SK-N-SH (cell line): Measurements from ENCODE around the gene GABARAPL2. TPM values are rescaled to one million over a fixed set of nuclear protein-coding genes. Genes with fewer than 3 reads are reported as not detected.
A peak's percentile ranks its signal among the peaks of the same experiment; 100 is the strongest.

Source experiments
- EP300 ChIP-seq, 2 experiments: IDR thresholded peaks; 2 replicates each; pipeline versions ENCODE4 v1.4.0 to v1.6.1; 2012; ENCODE audit warnings: borderline replicate concordance in 1 of 2, low read depth in 1 of 2, low read length in 1 of 2
- GABPA ChIP-seq: IDR thresholded peaks from 2 replicates; pipeline ENCODE4 v1.4.0; 2012; ENCODE audit warnings: low read depth, mild to moderate bottlenecking
- JUND ChIP-seq: IDR thresholded peaks from 2 replicates; pipeline ENCODE4 v1.4.0; 2012
- MEF2A ChIP-seq: IDR thresholded peaks from 2 replicates; pipeline ENCODE4 v1.4.0; 2012; ENCODE audit warnings: low read depth, borderline replicate concordance
- MXI1 ChIP-seq: IDR thresholded peaks from 2 replicates; pipeline ENCODE4 v1.6.1; 2012; ENCODE audit warnings: mild to moderate bottlenecking, low read depth, low read length, improper control_type of control experiment
- PBX3 ChIP-seq: IDR thresholded peaks from 2 replicates; pipeline ENCODE4; 2012
- REST ChIP-seq: IDR thresholded peaks from 2 replicates; pipeline ENCODE4 v1.6.1; 2012; ENCODE audit warnings: mild to moderate bottlenecking, low read depth, low read length, moderate library complexity
- RFX5 ChIP-seq: IDR thresholded peaks from 2 replicates; pipeline ENCODE4 v1.6.1; 2012; ENCODE audit warnings: mild to moderate bottlenecking, improper control_type of control experiment, low read length
- RXRA ChIP-seq: IDR thresholded peaks from 2 replicates; pipeline ENCODE4 v1.4.0; 2012; ENCODE audit warnings: low read depth, mild to moderate bottlenecking, borderline replicate concordance
- SIN3A ChIP-seq: IDR thresholded peaks from 2 replicates; pipeline ENCODE4 v1.6.1; 2012; ENCODE audit warnings: low read depth, mild to moderate bottlenecking, low read length, moderate library complexity, borderline replicate concordance
- SMC3 ChIP-seq: IDR thresholded peaks from 2 replicates; pipeline ENCODE4 v1.6.1; 2012; ENCODE audit warnings: low read depth, low read length, improper control_type of control experiment
- TAF1 ChIP-seq: IDR thresholded peaks from 2 replicates; pipeline ENCODE4 v1.6.1; 2012; ENCODE audit warnings: low read depth, mild to moderate bottlenecking, low read length, moderate library complexity, borderline replicate concordance
- TCF12 ChIP-seq: IDR thresholded peaks from 2 replicates; pipeline ENCODE4 v1.4.0; 2012
- TEAD4 ChIP-seq: IDR thresholded peaks from 2 replicates; pipeline ENCODE4 v1.4.0; 2012; ENCODE audit warnings: mild to moderate bottlenecking, borderline replicate concordance; ENCODE audit not compliant: insufficient read depth
- USF1 ChIP-seq: IDR thresholded peaks from 2 replicates; pipeline ENCODE4 v1.4.0; 2012; ENCODE audit warnings: low read depth, borderline replicate concordance
- USF2 ChIP-seq: fragments of 150-350 bp; IDR thresholded peaks from 2 replicates; pipeline ENCODE4 v1.6.1; 2017; ENCODE audit warnings: antibody characterized with exemption, low read length, low read depth, borderline replicate concordance
- ZBTB33 ChIP-seq: IDR thresholded peaks from 2 replicates; pipeline ENCODE4 v1.4.0; 2012; ENCODE audit warnings: low read depth, borderline replicate concordance
- polyA plus RNA-seq, 3 experiments: library from polyadenylated mRNA; depleted of rRNA; stranded (reverse); fragments of >200 nt; gene quantifications; 2 replicates each; pipeline ENCODE4 v1.2.3, GENCODE V29; 2012

Gene GABARAPL2
- polyA plus RNA-seq, 1 of the 3 experiments (the other 2 are of a cell fraction) = 135 TPM

- no peak for TF ChIP-seq USF2
- TF ChIP-seq REST = no peak
- TF ChIP-seq TCF12 = no peak
- TF ChIP-seq TEAD4 = no peak
- TF ChIP-seq EP300 (IDR thresholded peaks at IDR 0.05; ENCODE audit: borderline replicate concordance in 1 of 2, low read depth in 1 of 2, low read length in 1 of 2) = no peak
- no peak for TF ChIP-seq ZBTB33
- TF ChIP-seq MEF2A = no peak
- no peak for TF ChIP-seq RXRA
- TF ChIP-seq SIN3A = peak; percentile 78; the same call in 1 of the 2 replicates
- TF ChIP-seq GABPA = no peak; the same call in 1 of the 2 replicates
- no peak for TF ChIP-seq JUND
- TF ChIP-seq USF1 = no peak
- TF ChIP-seq MXI1 = peak; percentile 97
- no peak; the same call in 1 of the 2 replicates for TF ChIP-seq RFX5
- TF ChIP-seq SMC3 = no peak
- peak; percentile 15; the same call in 1 of the 2 replicates for TF ChIP-seq TAF1
- TF ChIP-seq PBX3 = no peak
These were observed 10.9 kb upstream of the GABARAPL2 start (continued) for GRCh38 chr16:75555213-75555706.
